HCT116 (cell line): ENCODE data around the gene CLASP1. TPM values are rescaled to one million over a fixed set of nuclear protein-coding genes. Genes with fewer than 3 reads are reported as not detected.

Source experiments
- ATAC-seq: fragments of 200-7000 bp; cut with Tn5 transposase; 2 replicates; pipeline ENCODE4 v1.9.1; 2020; ENCODE audit warnings: mild to moderate bottlenecking, moderate library complexity
- BruUV-seq: library from RNA; stranded (reverse); fragments of 400-500 nt; replicated peaks from 2 replicates; lab custom pipeline; 2021; lab: Mats Ljungman, UMichigan
- CTCF ChIA-PET: fragments of 300-600 bp; sonication (Branson Sonifier 250); formaldehyde crosslinking; loops from one replicate; lab custom pipeline; 2021; ENCODE audit warnings: antibody characterized with exemption; lab: Charles Lee
- POLR2A ChIA-PET: fragments of 300-600, 350-600 bp; sonication (Branson Sonifier 250); formaldehyde crosslinking; loops from one replicate; lab custom pipeline; 2021; ENCODE audit warnings: antibody characterized with exemption; lab: Charles Lee
- RAD21 ChIA-PET, 2 experiments: fragments of 300-600 bp; sonication (Branson Sonifier 250); formaldehyde crosslinking; loops; one replicate each; lab custom pipeline; 2023; ENCODE audit warnings: low total read pairs in 2 of 2; ENCODE audit not compliant: uncharacterized antibody in 2 of 2, unreplicated experiment in 2 of 2, low non-redundant PET in 1 of 2; lab: Charles Lee
- DNase-seq: peaks from one replicate; pipeline ENCODE4 v3.0.0-alpha.2; 2010; ENCODE audit warnings: low read depth, low spot score
- H2AFZ ChIP-seq: fragments of 200-600 bp; shearing (Covaris generic), sonication (generic); 2 replicates; pipeline ENCODE4 v1.6.1; 2017; ENCODE audit warnings: low read depth, mixed run types, mixed read lengths, antibody characterized with exemption, low read length; ENCODE audit not compliant: poor library complexity, severe bottlenecking
- H3K27ac ChIP-seq: 2 replicates; pipeline ENCODE4 v1.5.1; 2012; ENCODE audit warnings: low read depth, low read length
- H3K27me3 ChIP-seq: fragments of 200-600 bp; sonication (generic); 2 replicates; pipeline ENCODE4 v1.6.1; 2016; ENCODE audit warnings: mixed run types, low read length, mixed read lengths; ENCODE audit not compliant: insufficient read depth
- H3K36me3 ChIP-seq, 2 experiments: fragments of 200-500 bp in 1 of 2; fragments of 200-600 bp in 1 of 2; sonication (Bioruptor generic) in 1 of 2; sonication (generic) in 1 of 2; 2 replicates each; pipeline versions ENCODE4 v1.5.1 to v1.6.1; 2014 to 2016; ENCODE audit warnings: low read length in 2 of 2, inconsistent platforms in 1 of 2, mixed read lengths in 1 of 2, mixed run types in 1 of 2; ENCODE audit not compliant: insufficient read depth in 2 of 2, control insufficient read depth in 1 of 2
- H3K4me1 ChIP-seq, 2 experiments: fragments of 200-600 bp in 1 of 2; sonication (generic) in 1 of 2; 2 replicates each; pipeline versions ENCODE4 v1.5.1 to v1.6.1; 2012 to 2017; ENCODE audit warnings: low read length in 2 of 2, inconsistent platforms in 1 of 2, mild to moderate bottlenecking in 1 of 2, mixed read lengths in 1 of 2, mixed run types in 1 of 2, moderate library complexity in 1 of 2; ENCODE audit not compliant: insufficient read depth in 2 of 2, control insufficient read depth in 1 of 2
- H3K4me2 ChIP-seq: fragments of 200-600 bp; sonication (generic); 2 replicates; pipeline ENCODE4 v1.6.1; 2017; ENCODE audit warnings: mixed run types, low read length, mixed read lengths
- H3K4me3 ChIP-seq, 2 experiments: fragments of 200-600 bp in 1 of 2; sonication (generic) in 1 of 2; replicated peaks in 1 of 2; 2 replicates each; pipeline ENCODE4 v1.5.1; 2011 to 2016; ENCODE audit warnings: low read length in 2 of 2, control low read depth in 1 of 2, low read depth in 1 of 2, mild to moderate bottlenecking in 1 of 2, mixed read lengths in 1 of 2, mixed run types in 1 of 2
- H3K79me2 ChIP-seq: fragments of 200-600 bp; sonication (generic); 2 replicates; pipeline ENCODE4 v1.6.1; 2017; ENCODE audit warnings: mild to moderate bottlenecking, mixed run types, low read length, moderate library complexity, mixed read lengths; ENCODE audit not compliant: insufficient read depth
- H3K9ac ChIP-seq: fragments of 200-600 bp; sonication (generic); 2 replicates; pipeline ENCODE4 v1.6.1; 2016; ENCODE audit warnings: low read length, mixed read lengths
- H3K9me2 ChIP-seq: fragments of 200-600 bp; sonication (generic), shearing (Covaris generic); 2 replicates; pipeline ENCODE4 v1.6.1; 2017; ENCODE audit warnings: mixed run types, mild to moderate bottlenecking, moderate library complexity; ENCODE audit not compliant: insufficient read depth
- H3K9me3 ChIP-seq, 2 experiments: fragments of 200-500 bp in 1 of 2; fragments of 200-600 bp in 1 of 2; sonication (Bioruptor generic) in 1 of 2; sonication (generic) in 1 of 2; 2 replicates each; pipeline ENCODE4 v1.6.1; 2014 to 2017; ENCODE audit warnings: low read length in 2 of 2, mixed read lengths in 2 of 2, inconsistent platforms in 1 of 2, low read depth in 1 of 2, mild to moderate bottlenecking in 1 of 2, mixed run types in 1 of 2, moderate library complexity in 1 of 2; ENCODE audit not compliant: control insufficient read depth in 1 of 2, insufficient read depth in 1 of 2
- H4K20me1 ChIP-seq: fragments of 200-600 bp; sonication (generic), shearing (Covaris generic); 2 replicates; pipeline ENCODE4 v1.6.1; 2017; ENCODE audit warnings: mixed run types, mild to moderate bottlenecking, moderate library complexity; ENCODE audit not compliant: insufficient read depth
- ATF3 ChIP-seq: IDR thresholded peaks from 2 replicates; pipeline ENCODE4 v1.6.1; 2012
- CBX3 ChIP-seq: IDR thresholded peaks from 2 replicates; pipeline ENCODE4 v1.6.1; 2012; ENCODE audit warnings: low read depth
- CEBPB ChIP-seq: IDR thresholded peaks from 2 replicates; pipeline ENCODE4 v1.6.1; 2012; ENCODE audit warnings: low read depth
- EGR1 ChIP-seq: IDR thresholded peaks from 2 replicates; pipeline ENCODE4 v1.6.1; 2012; ENCODE audit warnings: low read depth
- EZH2 ChIP-seq: fragments of 200-600 bp; sonication (generic); IDR thresholded peaks from 2 replicates; pipeline ENCODE4 v1.6.1; 2017; ENCODE audit warnings: antibody characterized with exemption, mixed run types
- FOSL1 ChIP-seq: IDR thresholded peaks from 2 replicates; pipeline ENCODE4 v1.6.1; 2012; ENCODE audit warnings: low read depth
- SP1 ChIP-seq: IDR thresholded peaks from 2 replicates; pipeline ENCODE4 v1.6.1; 2012; ENCODE audit warnings: low read depth
- TCF7L2 ChIP-seq: IDR thresholded peaks from 2 replicates; pipeline ENCODE4 v1.7.0; 2011; ENCODE audit warnings: borderline replicate concordance, inconsistent platforms; ENCODE audit not compliant: insufficient read depth, insufficient read length; ENCODE audit errors: extremely low read depth
- intact Hi-C: fragments of 100-400 bp; cut with micrococcal nuclease; formaldehyde crosslinking; loops from 2 replicates; pipeline ENCODE4 v1.10.0; 2022
- total RNA-seq: library from RNA; stranded (reverse); gene quantifications from one replicate; pipeline ENCODE4 v1.2.1, GENCODE V29; 2021; ENCODE audit not compliant: unreplicated experiment
- TF ChIP-seq, protein P1 (sequence below): IDR thresholded peaks from 2 replicates; pipeline ENCODE4 v1.6.1; 2012; ENCODE audit warnings: low read depth

The CLASP1 gene
- total RNA-seq, 1 experiment from 2014 or later, result 41.9 TPM

DNA sequence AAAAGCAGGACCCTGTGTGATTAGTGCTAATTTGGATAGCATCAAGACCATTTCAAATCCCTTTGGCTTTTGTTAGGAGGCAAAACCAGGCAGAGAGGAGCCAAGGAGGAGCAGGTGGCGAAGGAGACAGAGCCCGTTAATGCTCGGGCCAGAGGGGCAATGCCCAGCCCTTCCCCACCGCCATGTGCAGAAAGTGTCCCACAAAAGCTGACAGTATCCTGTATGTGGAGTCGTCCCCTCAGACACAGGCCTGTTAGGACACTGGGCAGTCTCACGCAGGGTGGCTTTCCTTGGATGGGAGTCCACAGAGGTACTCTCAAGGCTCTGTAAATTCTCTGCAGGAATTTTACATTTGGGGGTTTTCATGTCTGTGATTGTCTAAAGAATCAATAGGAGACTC, 319.5 kb downstream of the CLASP1 start:
- DNase-seq (no peak), ATAC-seq (no peak)
- ChIA-PET POLR2A (no interaction called here), RAD21 (no interaction called here), CTCF (no interaction called here)
- H3K79me2 ChIP-seq, result no peaks in the 10 kb centered on the region
- no peak overlapping the region for H3K4me2 ChIP-seq
- BruUV-seq, result no TSS peak
- H3K9me3 ChIP-seq, result no peaks in the 10 kb centered on the region
- no peak overlapping the region for H3K4me3 ChIP-seq
- no peaks in the 10 kb centered on the region for H3K4me1 ChIP-seq
- no peaks in the 10 kb centered on the region for H3K36me3 ChIP-seq
- no peaks in the 10 kb centered on the region for H3K27me3 ChIP-seq
- no peaks in the 10 kb centered on the region for H3K9me2 ChIP-seq
- intact Hi-C loops, result no loop called here
- H2AFZ ChIP-seq, result no peak overlapping the region
- TF ChIP-seq EGR1 (no peak), FOSL1 (no peak), ATF3 (no peak), TCF7L2 (no peak), CBX3 (no peak), EZH2 (no peak), CEBPB (no peak), SP1 (no peak)
- TF ChIP-seq, protein P1, sequence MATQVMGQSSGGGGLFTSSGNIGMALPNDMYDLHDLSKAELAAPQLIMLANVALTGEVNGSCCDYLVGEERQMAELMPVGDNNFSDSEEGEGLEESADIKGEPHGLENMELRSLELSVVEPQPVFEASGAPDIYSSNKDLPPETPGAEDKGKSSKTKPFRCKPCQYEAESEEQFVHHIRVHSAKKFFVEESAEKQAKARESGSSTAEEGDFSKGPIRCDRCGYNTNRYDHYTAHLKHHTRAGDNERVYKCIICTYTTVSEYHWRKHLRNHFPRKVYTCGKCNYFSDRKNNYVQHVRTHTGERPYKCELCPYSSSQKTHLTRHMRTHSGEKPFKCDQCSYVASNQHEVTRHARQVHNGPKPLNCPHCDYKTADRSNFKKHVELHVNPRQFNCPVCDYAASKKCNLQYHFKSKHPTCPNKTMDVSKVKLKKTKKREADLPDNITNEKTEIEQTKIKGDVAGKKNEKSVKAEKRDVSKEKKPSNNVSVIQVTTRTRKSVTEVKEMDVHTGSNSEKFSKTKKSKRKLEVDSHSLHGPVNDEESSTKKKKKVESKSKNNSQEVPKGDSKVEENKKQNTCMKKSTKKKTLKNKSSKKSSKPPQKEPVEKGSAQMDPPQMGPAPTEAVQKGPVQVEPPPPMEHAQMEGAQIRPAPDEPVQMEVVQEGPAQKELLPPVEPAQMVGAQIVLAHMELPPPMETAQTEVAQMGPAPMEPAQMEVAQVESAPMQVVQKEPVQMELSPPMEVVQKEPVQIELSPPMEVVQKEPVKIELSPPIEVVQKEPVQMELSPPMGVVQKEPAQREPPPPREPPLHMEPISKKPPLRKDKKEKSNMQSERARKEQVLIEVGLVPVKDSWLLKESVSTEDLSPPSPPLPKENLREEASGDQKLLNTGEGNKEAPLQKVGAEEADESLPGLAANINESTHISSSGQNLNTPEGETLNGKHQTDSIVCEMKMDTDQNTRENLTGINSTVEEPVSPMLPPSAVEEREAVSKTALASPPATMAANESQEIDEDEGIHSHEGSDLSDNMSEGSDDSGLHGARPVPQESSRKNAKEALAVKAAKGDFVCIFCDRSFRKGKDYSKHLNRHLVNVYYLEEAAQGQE, result no peak
- no peak overlapping the region for H3K9ac ChIP-seq
- no peak overlapping the region for H3K27ac ChIP-seq
- no peaks in the 10 kb centered on the region for H4K20me1 ChIP-seq
